Muscle of arm (tissue), 14 donors: ENCODE measurements around the gene OGDH. TPM values are rescaled to one million over a fixed set of nuclear protein-coding genes. Genes with fewer than 3 reads are reported as not detected.
"Not testable (repeated sequence)": the region's sequence is repeated elsewhere in the genome, so short reads cannot be mapped to it uniquely, and the experiment has no call there.

ENCODE experiments used
- DNase-seq: peaks from one replicate; pipeline ENCODE4 v3.0.0-alpha.2; 2013
- long read RNA-seq, 11 donors: transcript quantifications; one replicate each; lab custom pipeline, GENCODE V29; 2026
- polyA plus RNA-seq, 12 donors: library from polyadenylated mRNA; unstranded; fragments of 120-200 nt; gene quantifications; one replicate each; pipeline ENCODE4 v1.2.1, GENCODE V29; 2013; ENCODE audit not compliant: insufficient read length in 12 of 12

OGDH gene
- 10 to 100 TPM in 11 of 12 donors, not detected in 1; 39.0 to 69.0 (median 58.2) TPM for polyA plus RNA-seq
- long read RNA-seq, donor 1, full-length matches to known transcripts = 3 of 9 reads
- long read RNA-seq, donor 1, partial matches to known transcripts = 6 of 9 reads
- long read RNA-seq, donor 1, other reads (novel, unspliced or antisense) = 0 of 9 reads
- long read RNA-seq, donor 2, full-length matches to known transcripts = 4 of 4 reads
- long read RNA-seq, donor 2, partial matches to known transcripts = 0 of 4 reads
- long read RNA-seq, donor 2, other reads (novel, unspliced or antisense) = 0 of 4 reads
- long read RNA-seq, donor 3, full-length matches to known transcripts = 4 of 25 reads
- long read RNA-seq, donor 3, partial matches to known transcripts = 21 of 25 reads
- long read RNA-seq, donor 3, other reads (novel, unspliced or antisense) = 0 of 25 reads
- long read RNA-seq, donor 4, full-length matches to known transcripts = 2 of 8 reads
- long read RNA-seq, donor 4, partial matches to known transcripts = 6 of 8 reads
- long read RNA-seq, donor 4, other reads (novel, unspliced or antisense) = 0 of 8 reads
- long read RNA-seq, donor 5, full-length matches to known transcripts = 4 of 4 reads
- long read RNA-seq, donor 5, partial matches to known transcripts = 0 of 4 reads
- long read RNA-seq, donor 5, other reads (novel, unspliced or antisense) = 0 of 4 reads
- long read RNA-seq, donor 6, full-length matches to known transcripts = 3 of 83 reads
- long read RNA-seq, donor 6, partial matches to known transcripts = 80 of 83 reads
- long read RNA-seq, donor 6, other reads (novel, unspliced or antisense) = 0 of 83 reads
- long read RNA-seq, donor 7 = 0 reads
- long read RNA-seq, donor 8, full-length matches to known transcripts = 8 of 30 reads
- long read RNA-seq, donor 8, partial matches to known transcripts = 22 of 30 reads
- long read RNA-seq, donor 8, other reads (novel, unspliced or antisense) = 0 of 30 reads
- long read RNA-seq, donor 9 = 0 reads
- long read RNA-seq, donor 10, full-length matches to known transcripts = 5 of 24 reads
- long read RNA-seq, donor 10, partial matches to known transcripts = 19 of 24 reads
- long read RNA-seq, donor 10, other reads (novel, unspliced or antisense) = 0 of 24 reads
- long read RNA-seq, donor 11, full-length matches to known transcripts = 6 of 6 reads
- long read RNA-seq, donor 11, partial matches to known transcripts = 0 of 6 reads
- long read RNA-seq, donor 11, other reads (novel, unspliced or antisense) = 0 of 6 reads

DNA sequence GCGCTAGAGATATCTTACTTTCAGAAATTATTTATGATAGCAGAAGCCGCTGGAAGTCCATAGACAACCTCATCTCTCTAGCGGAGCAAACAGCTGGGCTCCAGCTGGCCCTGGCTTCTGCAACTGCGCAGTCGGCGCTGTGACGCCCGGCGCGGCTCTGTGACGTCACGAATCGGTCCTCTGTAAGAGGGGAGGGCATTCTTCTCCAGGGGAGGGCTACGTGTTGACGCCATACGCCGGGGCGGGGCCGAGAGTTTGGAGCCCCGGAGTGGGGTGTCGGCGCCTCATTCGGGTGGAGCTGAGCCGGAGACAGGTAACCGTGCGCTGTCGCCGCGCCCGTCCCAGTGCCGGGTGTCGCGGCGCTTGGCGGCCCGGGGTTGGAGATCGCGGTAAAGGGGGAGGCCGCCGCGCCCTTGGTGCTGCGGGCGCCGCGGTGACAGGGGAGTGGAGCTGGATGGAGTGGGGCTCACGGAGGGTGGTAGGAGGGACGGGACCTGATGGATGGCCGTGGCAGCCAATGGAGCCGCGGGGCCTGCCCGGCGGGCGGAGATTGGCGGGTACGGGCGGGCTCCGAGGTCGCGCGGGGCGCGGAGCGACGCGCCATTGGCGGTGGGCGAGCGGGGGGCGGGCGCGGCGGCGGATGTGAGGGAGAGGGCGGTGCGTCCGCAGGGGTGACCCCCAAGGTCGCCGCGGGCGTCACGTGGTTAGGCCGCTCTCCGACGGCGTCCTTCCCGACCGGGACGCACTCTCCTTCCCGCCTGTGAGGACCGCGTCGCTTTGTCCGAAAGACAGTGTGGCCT lies at the start of gene OGDH:
Gene OGDH, plus strand, starts transcription at position 287 of the 800 bp plus-strand sequence. CDS start 17,717 bp downstream, outside the sequence.
- DNase-seq = peak; percentile 100

- DNase-seq = no peak
Measured at GRCh38 chr7:44557485-44557884, 48.9 kb upstream of the OGDH start.

- no peak for DNase-seq
Measured at GRCh38 chr7:44559485-44559884, 46.9 kb upstream of the OGDH start.

GRCh38 chr7:44561481-44561880 lies 44.9 kb upstream of the OGDH start:
- DNase-seq = no peak

- no peak for DNase-seq
Measured at GRCh38 chr7:44561962-44562621, 44.3 kb upstream of the OGDH start.

DNA sequence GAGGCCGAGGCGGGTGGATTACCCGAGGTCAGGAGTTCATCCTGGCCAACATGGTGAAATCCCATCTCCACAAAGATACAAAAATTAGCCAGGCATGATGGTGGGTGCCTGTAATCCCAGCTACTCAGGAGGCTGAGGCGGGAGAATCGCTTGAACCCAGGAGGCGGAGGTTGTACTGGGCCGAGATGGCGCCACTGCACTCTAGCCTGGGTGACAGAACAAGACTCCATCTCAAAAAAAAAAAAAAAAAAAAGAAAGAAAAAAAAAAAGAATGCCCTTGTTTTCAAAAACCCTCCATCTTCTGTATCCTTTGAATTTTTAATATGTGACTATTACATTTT lies 43.8 kb upstream of the OGDH start:
- DNase-seq = not testable (repeated sequence)

- DNase-seq = no peak
Measured at GRCh38 chr7:44563171-44563679, 43.2 kb upstream of the OGDH start.

DNA sequence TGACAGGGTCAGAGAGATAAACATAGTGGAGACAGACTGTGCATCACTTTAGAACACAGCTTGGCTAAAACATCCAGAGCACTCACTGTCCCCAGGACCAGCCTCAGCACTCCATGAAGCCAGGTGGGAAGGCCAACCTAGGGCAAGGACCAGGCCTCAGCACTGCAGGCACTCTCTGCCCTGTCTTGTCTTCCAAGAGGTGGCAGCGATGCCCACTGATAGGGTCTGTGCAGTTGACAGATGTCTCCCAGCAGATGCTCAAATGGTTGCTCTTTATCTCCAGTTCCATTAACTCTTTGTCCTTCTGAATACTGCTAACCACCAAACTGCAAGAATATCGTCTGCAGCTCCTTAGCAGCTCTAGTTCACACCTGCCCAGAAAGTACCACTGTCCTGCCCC lies 41.8 kb upstream of the OGDH start:
- DNase-seq = no peak

DNA sequence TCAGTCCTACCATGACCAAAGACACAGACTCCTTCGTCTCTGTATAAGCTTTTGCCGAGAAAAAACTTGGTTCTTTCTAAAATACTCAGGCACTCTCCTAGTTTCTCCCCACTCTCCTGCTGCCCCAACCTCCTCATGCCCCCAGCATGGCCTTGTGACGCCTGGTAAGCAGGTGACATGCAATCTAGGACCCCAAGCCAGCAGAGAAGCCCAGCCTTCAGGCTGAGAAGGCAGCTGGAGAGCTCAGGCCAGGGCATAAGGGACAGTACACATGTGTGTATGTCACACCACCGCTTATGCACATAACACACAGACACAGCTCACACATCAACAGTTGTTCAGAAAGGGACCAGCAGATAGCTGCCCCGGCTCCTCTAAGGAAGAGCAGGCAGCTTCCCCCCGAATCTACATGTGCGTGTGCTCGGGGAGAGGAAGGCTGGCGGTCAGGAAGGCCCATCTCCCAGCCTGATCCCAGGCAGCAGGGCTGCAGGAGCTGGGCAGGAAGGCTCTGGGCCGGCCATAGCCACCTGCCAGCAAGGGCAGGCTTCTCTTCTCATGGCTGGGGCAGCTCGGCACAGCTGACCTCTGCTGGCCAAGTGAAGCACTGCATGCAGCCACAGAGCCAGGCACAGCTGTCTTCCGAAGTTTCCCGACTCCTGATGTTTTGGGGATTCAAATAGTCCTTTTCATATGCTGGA lies 41.2 kb upstream of the OGDH start:
- DNase-seq = no peak

DNA sequence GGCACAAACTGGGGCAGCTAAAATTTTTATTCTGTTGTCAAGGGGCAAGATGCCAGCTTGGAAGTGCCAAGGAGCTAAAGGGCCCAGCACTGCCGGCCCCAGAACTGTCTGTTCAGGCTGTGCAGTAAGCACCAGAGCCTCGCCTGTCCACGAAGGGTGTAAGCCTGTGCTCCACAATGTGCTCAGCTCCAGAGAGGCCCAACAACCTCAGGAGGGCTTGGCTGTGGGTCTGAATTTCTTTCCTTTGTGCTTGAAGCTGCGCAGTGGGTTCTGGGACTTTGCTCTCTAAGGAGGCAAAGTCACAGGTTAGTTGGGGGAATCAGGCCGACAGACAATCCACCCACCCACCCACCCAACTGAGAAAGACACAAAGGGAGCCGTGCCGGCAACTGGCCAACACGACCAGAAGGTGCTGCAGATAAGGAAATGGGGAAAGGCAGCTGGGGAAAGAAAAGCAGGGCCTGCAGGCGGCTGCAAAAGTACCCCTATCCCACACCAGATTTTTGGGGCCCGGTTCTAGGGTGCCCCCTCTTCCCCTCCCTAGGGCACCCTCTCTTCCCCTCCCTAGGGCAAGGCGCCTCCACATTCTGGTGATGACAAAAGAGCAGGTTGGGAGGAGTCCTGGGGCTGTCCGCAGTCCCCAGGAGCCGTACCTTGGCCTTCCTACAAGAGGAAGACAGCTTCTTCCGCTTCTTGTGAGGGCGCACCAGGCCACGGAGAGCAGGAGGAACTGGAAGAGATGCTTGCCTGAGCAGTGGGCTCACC lies 40.5 kb upstream of the OGDH start:
- no peak for DNase-seq

DNA sequence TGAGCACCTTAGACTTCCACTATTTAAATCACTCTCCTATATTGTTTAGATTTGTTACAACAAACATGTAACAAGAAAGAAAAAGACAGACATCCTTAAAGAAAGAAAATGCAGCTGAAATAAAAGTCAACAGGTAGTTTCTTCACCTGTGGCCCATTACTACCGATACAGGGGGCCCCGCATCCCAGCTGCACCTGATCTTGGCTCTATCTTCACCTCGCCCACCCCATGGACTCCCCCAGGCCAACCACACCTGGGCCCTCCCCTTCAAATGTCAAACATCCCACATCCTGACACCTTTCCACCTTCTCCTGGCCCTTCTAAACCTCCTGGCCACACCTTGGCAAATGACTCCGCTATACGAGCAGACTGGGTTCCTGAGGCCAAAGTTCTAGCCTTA lies 39.7 kb upstream of the OGDH start:
- DNase-seq = no peak

- DNase-seq = no peak
Measured at GRCh38 chr7:44567884-44568283, 38.5 kb upstream of the OGDH start.

GRCh38 chr7:44568771-44569560 lies 37.5 kb upstream of the OGDH start:
- DNase-seq = no peak

- no peak for DNase-seq
Measured at GRCh38 chr7:44569959-44570358, 36.5 kb upstream of the OGDH start.

DNA sequence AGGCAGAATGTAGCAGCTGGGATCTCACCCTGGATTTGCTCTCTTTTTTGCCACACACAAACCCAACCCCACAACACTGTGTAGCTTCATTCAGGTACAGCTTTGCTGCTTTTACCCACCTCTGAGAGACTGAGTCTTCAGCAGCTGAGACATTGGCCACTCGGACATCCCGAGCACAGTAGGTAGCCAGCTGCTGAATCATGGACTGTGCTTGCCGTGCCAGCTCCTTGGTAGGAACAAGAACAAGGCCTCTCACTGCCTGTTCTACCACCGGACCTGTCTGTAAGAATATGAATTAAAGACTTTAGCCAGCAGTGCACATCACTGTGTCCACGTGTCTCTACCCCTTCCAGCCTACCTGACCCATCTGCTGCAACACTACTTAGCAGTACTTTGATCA lies 33.7 kb upstream of the OGDH start:
- no peak for DNase-seq

- DNase-seq = peak; percentile 96
Measured at GRCh38 chr7:44573464-44574286, 32.8 kb upstream of the OGDH start, which contains the start of gene DDX56. Gene DDX56 (minus strand): TSS chr7:44573908. CDS start chr7:44573895, 13 bp downstream.

DNA sequence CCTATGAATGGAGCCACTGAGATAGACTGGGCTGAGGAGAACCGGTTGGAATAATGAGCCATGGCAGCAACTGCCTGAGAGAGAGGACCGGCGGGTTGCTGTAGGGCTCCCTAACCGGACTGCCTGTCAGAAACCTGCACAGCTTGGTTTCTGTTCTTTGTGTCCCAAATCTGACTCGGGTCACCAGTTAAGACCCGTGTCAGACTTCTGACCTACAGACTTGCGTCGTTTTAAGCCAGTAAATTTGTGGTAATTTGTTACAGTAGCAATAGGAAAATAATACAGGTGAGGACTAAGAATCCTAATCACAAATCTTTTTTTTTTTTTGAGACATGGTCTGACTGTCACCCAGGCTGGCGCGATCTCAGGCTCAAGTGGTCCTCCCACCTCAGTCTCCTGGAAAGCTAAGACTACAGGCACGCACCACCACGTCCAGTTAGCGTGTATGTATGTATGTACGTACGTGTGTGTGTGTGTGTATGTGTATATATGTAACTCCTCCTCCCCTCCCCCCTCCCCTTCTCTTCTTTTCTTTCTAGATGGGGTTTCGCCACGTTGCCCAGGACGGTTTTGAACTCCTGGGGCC lies 32.0 kb upstream of the OGDH start:
- DNase-seq = no peak
